GM21723 (cell line): ENCODE results near the gene TMEFF1.
A peak's percentile ranks its signal among the peaks of the same experiment; 100 is the strongest.
"Not testable (repeated sequence)": the region's sequence is repeated elsewhere in the genome, so short reads cannot be mapped to it uniquely, and the experiment has no call there.

ENCODE experiments used
- ATAC-seq: cut with Tn5 transposase; IDR thresholded peaks from one replicate; pipeline ENCODE4 v1.9.1; 2021; ENCODE audit warnings: mild to moderate bottlenecking, moderate library complexity; ENCODE audit not compliant: unreplicated experiment

TMEFF1 gene

GRCh38 chr9:100472788-100473275 lies at the start of gene TMEFF1:
Gene TMEFF1, plus strand, starts transcription at chr9:100473149. Its CDS starts 396 bp downstream, at chr9:100473545.
- ATAC-seq: peak; percentile 60

GRCh38 chr9:100425758-100426157 lies 47.2 kb upstream of the TMEFF1 start:
- no peak for ATAC-seq

- no peak for ATAC-seq
These were observed 46.8 kb upstream of the TMEFF1 start for GRCh38 chr9:100426189-100426529.

- ATAC-seq: peak; percentile 78
These were observed 46.2 kb upstream of the TMEFF1 start, which contains the start of gene MSANTD3 for GRCh38 chr9:100426530-100427365. Gene MSANTD3, plus strand, starts transcription at chr9:100427143. Its CDS starts 14,796 bp downstream, at chr9:100441939.

GRCh38 chr9:100427366-100428263 lies 45.3 kb upstream of the TMEFF1 start:
- ATAC-seq: peak; percentile 63

- ATAC-seq: no peak
These were observed 43.9 kb upstream of the TMEFF1 start for GRCh38 chr9:100428871-100429654.

GRCh38 chr9:100430286-100430940 lies 42.5 kb upstream of the TMEFF1 start:
- no peak for ATAC-seq

GRCh38 chr9:100431886-100432285 lies 41.1 kb upstream of the TMEFF1 start:
- no peak for ATAC-seq

- ATAC-seq: no peak
These were observed 40.2 kb upstream of the TMEFF1 start for GRCh38 chr9:100432736-100433135.

GRCh38 chr9:100436571-100436970 lies 36.4 kb upstream of the TMEFF1 start:
- ATAC-seq: no peak

- no peak for ATAC-seq
These were observed 34.8 kb upstream of the TMEFF1 start for GRCh38 chr9:100437860-100438805.

GRCh38 chr9:100440071-100440470 lies 32.9 kb upstream of the TMEFF1 start:
- no peak for ATAC-seq

GRCh38 chr9:100440487-100440886 lies 32.5 kb upstream of the TMEFF1 start:
- ATAC-seq: not testable (repeated sequence)

- no peak for ATAC-seq
These were observed 31.0 kb upstream of the TMEFF1 start for GRCh38 chr9:100441911-100442361.

GRCh38 chr9:100443781-100444768 lies 28.9 kb upstream of the TMEFF1 start:
- no peak for ATAC-seq

GRCh38 chr9:100445161-100445902 lies 27.6 kb upstream of the TMEFF1 start:
- ATAC-seq: no peak

GRCh38 chr9:100445903-100446549 lies 26.9 kb upstream of the TMEFF1 start:
- no peak for ATAC-seq
